Chondrocyte (in vitro differentiated cells): ENCODE measurements around the gene CNGA2. TPM values are rescaled to one million over a fixed set of nuclear protein-coding genes. Genes with fewer than 3 reads are reported as not detected.

Experiments used
- DNase-seq: peaks from one replicate; pipeline ENCODE4 v3.0.0; 2021; ENCODE audit warnings: mixed read lengths, low spot score
- H3K27ac Mint-ChIP-seq: one replicate; pipeline ENCODE4 v1.8.0; 2021; ENCODE audit warnings: mild to moderate bottlenecking, moderate library complexity, mixed read lengths; ENCODE audit not compliant: unreplicated experiment
- H3K27me3 Mint-ChIP-seq: 2 replicates; pipeline ENCODE4 v1.8.0; 2021; ENCODE audit warnings: low read depth, mixed read lengths
- H3K36me3 Mint-ChIP-seq: 2 replicates; pipeline ENCODE4 v1.8.0; 2021; ENCODE audit warnings: low read depth, mixed read lengths
- H3K4me1 Mint-ChIP-seq: 2 replicates; pipeline ENCODE4 v1.8.0; 2021; ENCODE audit warnings: low read depth, mild to moderate bottlenecking, mixed read lengths
- H3K4me3 Mint-ChIP-seq: one replicate; pipeline ENCODE4 v1.8.0; 2021; ENCODE audit warnings: mild to moderate bottlenecking, moderate library complexity, mixed read lengths; ENCODE audit not compliant: unreplicated experiment
- H3K9me3 Mint-ChIP-seq: 2 replicates; pipeline ENCODE4 v1.8.0; 2021; ENCODE audit warnings: low read depth, mixed read lengths
- CTCF ChIP-seq: fragments of 200-600 bp; sonication (generic); IDR thresholded peaks from 2 replicates; pipeline ENCODE4 v1.5.0; 2021; ENCODE audit warnings: antibody characterized with exemption, mild to moderate bottlenecking, moderate library complexity
- total RNA-seq: library from RNA; stranded (reverse); gene quantifications from 3 replicates; pipeline ENCODE4 v1.2.1, GENCODE V29; 2021

Gene CNGA2
- total RNA-seq, 1 donor from 2014 or later, result not detected

GRCh38 chrX:151737494-151737893 lies 2.9 kb downstream of the CNGA2 start:
- peaks cover 23% of the 10 kb centered on the region for H3K9me3 Mint-ChIP-seq
- TF ChIP-seq CTCF, result no peak

DNA sequence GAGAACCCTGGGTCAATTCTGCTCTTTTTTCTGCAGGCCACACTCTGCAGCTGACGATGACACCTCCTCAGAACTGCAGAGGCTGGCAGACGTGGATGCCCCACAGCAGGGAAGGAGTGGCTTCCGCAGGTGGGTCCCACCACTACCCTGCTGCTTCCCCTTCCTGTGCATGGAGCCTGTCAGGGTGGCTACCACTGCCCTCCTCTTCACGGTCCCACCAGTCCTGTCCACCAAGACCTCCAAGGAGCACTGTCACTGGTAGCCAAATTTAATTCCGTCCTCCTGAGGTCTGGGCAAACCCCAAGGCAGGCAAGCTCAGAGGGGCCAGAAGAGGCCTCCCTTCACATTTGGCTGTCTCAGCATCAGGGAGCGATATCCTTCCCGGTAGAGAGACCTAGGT lies 4.2 kb downstream of the CNGA2 start:
- Mint-ChIP-seq H3K4me1 (no peaks in the 10 kb centered on the region), H3K36me3 (peaks cover 2% of the 10 kb centered on the region), H3K27ac (no peak overlapping the region), H3K9me3 (peaks cover 30% of the 10 kb centered on the region), H3K27me3 (peaks cover 1% of the 10 kb centered on the region), H3K4me3 (no peak overlapping the region)
- no peak for DNase-seq
- TF ChIP-seq CTCF, result no peak

More at GRCh38 chrX:151737494-151737893, 2.9 kb downstream of the CNGA2 start:
- Mint-ChIP-seq H3K4me1 (no peaks in the 10 kb centered on the region), H3K27me3 (peaks cover 1% of the 10 kb centered on the region), H3K36me3 (peaks cover 2% of the 10 kb centered on the region), H3K27ac (no peak overlapping the region), H3K4me3 (no peak overlapping the region)
- no peak for DNase-seq

- Mint-ChIP-seq H3K9me3 (peaks cover 26% of the 10 kb centered on the region), H3K36me3 (peaks cover 2% of the 10 kb centered on the region), H3K4me1 (no peaks in the 10 kb centered on the region), H3K4me3 (no peak overlapping the region), H3K27ac (no peak overlapping the region), H3K27me3 (no peaks in the 10 kb centered on the region)
- TF ChIP-seq CTCF, result no peak
- no peak for DNase-seq
These were observed 7.1 kb downstream of the CNGA2 start for GRCh38 chrX:151741606-151742005.

DNA sequence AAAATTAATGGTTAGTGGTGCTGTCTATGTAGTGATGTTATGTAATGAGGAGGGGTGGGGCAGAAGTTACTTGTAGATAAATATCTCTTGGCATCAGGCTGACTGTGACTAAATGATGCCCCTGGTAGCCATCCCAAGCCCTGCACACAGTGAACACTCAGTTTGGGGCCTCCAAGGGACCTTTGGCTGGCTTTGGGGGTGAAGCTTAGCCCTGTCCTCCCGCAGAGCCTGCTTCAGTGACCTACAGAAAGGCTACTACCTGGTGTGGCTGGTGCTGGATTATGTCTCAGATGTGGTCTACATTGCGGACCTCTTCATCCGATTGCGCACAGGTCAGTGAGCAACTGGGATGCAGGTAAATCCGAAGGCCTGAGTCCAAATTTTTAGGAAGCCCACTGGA lies 7.8 kb downstream of the CNGA2 start:
- no peak for DNase-seq
- Mint-ChIP-seq H3K4me3 (no peak overlapping the region), H3K9me3 (peaks cover 26% of the 10 kb centered on the region), H3K4me1 (no peaks in the 10 kb centered on the region), H3K27ac (no peak overlapping the region), H3K27me3 (no peaks in the 10 kb centered on the region), H3K36me3 (peaks cover under 1% of the 10 kb centered on the region)
- TF ChIP-seq CTCF, result no peak

DNA sequence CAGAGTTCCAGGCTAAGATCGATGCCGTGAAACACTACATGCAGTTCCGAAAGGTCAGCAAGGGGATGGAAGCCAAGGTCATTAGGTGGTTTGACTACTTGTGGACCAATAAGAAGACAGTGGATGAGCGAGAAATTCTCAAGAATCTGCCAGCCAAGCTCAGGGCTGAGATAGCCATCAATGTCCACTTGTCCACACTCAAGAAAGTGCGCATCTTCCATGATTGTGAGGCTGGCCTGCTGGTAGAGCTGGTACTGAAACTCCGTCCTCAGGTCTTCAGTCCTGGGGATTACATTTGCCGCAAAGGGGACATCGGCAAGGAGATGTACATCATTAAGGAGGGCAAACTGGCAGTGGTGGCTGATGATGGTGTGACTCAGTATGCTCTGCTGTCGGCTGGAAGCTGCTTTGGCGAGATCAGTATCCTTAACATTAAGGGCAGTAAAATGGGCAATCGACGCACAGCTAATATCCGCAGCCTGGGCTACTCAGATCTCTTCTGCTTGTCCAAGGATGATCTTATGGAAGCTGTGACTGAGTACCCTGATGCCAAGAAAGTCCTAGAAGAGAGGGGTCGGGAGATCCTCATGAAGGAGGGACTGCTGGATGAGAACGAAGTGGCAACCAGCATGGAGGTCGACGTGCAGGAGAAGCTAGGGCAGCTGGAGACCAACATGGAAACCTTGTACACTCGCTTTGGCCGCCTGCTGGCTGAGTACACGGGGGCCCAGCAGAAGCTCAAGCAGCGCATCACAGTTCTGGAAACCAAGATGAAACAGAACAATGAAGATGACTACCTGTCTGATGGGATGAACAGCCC lies 9.3 kb downstream of the CNGA2 start:
- Mint-ChIP-seq H3K9me3 (peaks cover 26% of the 10 kb centered on the region), H3K4me1 (no peaks in the 10 kb centered on the region)

More for the DNA sequence above, 9.3 kb downstream of the CNGA2 start:
- Mint-ChIP-seq H3K27me3 (no peaks in the 10 kb centered on the region), H3K4me3 (no peak overlapping the region), H3K27ac (no peak overlapping the region), H3K36me3 (no peaks in the 10 kb centered on the region)
- DNase-seq, result no peak
- TF ChIP-seq CTCF, result no peak
